Caco-2 (cell line): ENCODE data around the gene SPOCK3. TPM values are rescaled to one million over a fixed set of nuclear protein-coding genes. Genes with fewer than 3 reads are reported as not detected.

Experiments
- BruUV-seq: library from RNA; stranded (reverse); fragments of 400-500 nt; replicated peaks from 2 replicates; lab custom pipeline; 2021; lab: Mats Ljungman, UMichigan
- CTCF ChIA-PET: fragments of 300-600 bp; sonication (Branson Sonifier 250); formaldehyde crosslinking; loops from one replicate; lab custom pipeline; 2022; ENCODE audit warnings: antibody characterized with exemption; lab: Charles Lee
- POLR2A ChIA-PET: fragments of 300-600 bp; sonication (Branson Sonifier 250); formaldehyde crosslinking; loops from one replicate; lab custom pipeline; 2022; ENCODE audit warnings: antibody characterized with exemption; lab: Charles Lee
- DNase-seq, 2 experiments: peaks; one replicate each; pipeline versions ENCODE4 v3.0.0 to v3.0.0-alpha.2; 2020 to 2022
- H3K27me3 ChIP-seq: replicated peaks from 2 replicates; pipeline ENCODE4 v1.6.0; 2011; ENCODE audit warnings: low read length; ENCODE audit not compliant: control insufficient read depth, insufficient read depth
- H3K36me3 ChIP-seq: 2 replicates; pipeline ENCODE4 v1.5.1; 2011; ENCODE audit warnings: low read length; ENCODE audit not compliant: control insufficient read depth, insufficient read depth
- H3K4me1 ChIP-seq: fragments of 250-450 bp; sonication (Bioruptor Pico); 2 replicates; pipeline ENCODE4 v1.5.1; 2020; ENCODE audit warnings: mild to moderate bottlenecking
- H3K4me3 ChIP-seq: 2 replicates; pipeline ENCODE4 v1.5.1; 2011; ENCODE audit warnings: low read depth, mild to moderate bottlenecking, control low read depth, low read length
- H3K9me3 ChIP-seq: fragments of 250-450 bp; sonication (Bioruptor Pico); 2 replicates; pipeline ENCODE4 v1.5.1; 2020; ENCODE audit warnings: mild to moderate bottlenecking, moderate library complexity
- H3K27ac Mint-ChIP-seq: one replicate; pipeline ENCODE4 v1.8.0; 2022; ENCODE audit warnings: mixed read lengths; ENCODE audit not compliant: unreplicated experiment
- H3K27me3 Mint-ChIP-seq: one replicate; pipeline ENCODE4 v1.8.0; 2022; ENCODE audit warnings: mixed read lengths; ENCODE audit not compliant: insufficient read depth, unreplicated experiment
- H3K36me3 Mint-ChIP-seq: one replicate; pipeline ENCODE4 v1.8.0; 2022; ENCODE audit warnings: mild to moderate bottlenecking, mixed read lengths; ENCODE audit not compliant: insufficient read depth, unreplicated experiment
- H3K4me1 Mint-ChIP-seq: one replicate; pipeline ENCODE4 v1.8.0; 2022; ENCODE audit warnings: low read depth, mixed read lengths; ENCODE audit not compliant: unreplicated experiment
- H3K4me3 Mint-ChIP-seq: one replicate; pipeline ENCODE4 v1.8.0; 2022; ENCODE audit warnings: mild to moderate bottlenecking, moderate library complexity, mixed read lengths; ENCODE audit not compliant: unreplicated experiment
- H3K9me3 Mint-ChIP-seq: one replicate; pipeline ENCODE4 v1.8.0; 2022; ENCODE audit warnings: mixed read lengths; ENCODE audit not compliant: unreplicated experiment
- intact Hi-C: fragments of 100-400 bp; cut with micrococcal nuclease; formaldehyde crosslinking; loops from one replicate; pipeline ENCODE4 v1.10.0; 2022; ENCODE audit not compliant: unreplicated experiment
- total RNA-seq: library from RNA; stranded (reverse); gene quantifications from 2 replicates; pipeline ENCODE4 v1.2.3, GENCODE V29; 2022
- TF ChIP-seq, protein P1 (sequence below), 2 experiments: fragments of 200-600 bp in 1 of 2; IDR thresholded peaks; 1 replicate in 1 of 2; 2 replicates in 1 of 2; pipeline versions ENCODE4 v1.5.1 to v1.8.0; 2011 to 2022; ENCODE audit warnings: antibody characterized with exemption in 1 of 2, control low read depth in 1 of 2, inconsistent platforms in 1 of 2, low read depth in 1 of 2, low read length in 1 of 2, mild to moderate bottlenecking in 1 of 2, moderate library complexity in 1 of 2; ENCODE audit not compliant: insufficient read depth in 1 of 2, severe bottlenecking in 1 of 2, unreplicated experiment in 1 of 2

Gene SPOCK3
- total RNA-seq, 1 experiment from 2014 or later, result 1.3 TPM

DNA sequence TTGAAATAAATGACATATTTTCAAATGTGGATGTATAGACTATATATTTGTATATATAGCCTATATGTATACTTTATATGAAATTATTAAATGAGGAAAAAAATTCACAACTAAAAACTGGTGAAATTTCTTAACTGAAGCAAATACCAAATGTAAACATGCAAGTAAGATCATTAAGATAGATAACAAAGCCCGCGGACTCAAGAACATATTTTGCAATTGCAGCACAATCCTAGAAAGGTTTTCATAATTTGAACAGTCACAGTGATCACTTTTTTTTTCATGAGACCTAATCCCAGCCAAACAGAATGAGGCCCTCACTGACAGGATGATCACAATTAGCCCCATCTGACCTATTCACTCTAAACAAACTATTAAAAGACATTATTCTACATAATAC, 123.2 kb downstream of the SPOCK3 start:
- ChIA-PET POLR2A (no interaction called here), CTCF (no interaction called here)
- TF ChIP-seq, protein P1, sequence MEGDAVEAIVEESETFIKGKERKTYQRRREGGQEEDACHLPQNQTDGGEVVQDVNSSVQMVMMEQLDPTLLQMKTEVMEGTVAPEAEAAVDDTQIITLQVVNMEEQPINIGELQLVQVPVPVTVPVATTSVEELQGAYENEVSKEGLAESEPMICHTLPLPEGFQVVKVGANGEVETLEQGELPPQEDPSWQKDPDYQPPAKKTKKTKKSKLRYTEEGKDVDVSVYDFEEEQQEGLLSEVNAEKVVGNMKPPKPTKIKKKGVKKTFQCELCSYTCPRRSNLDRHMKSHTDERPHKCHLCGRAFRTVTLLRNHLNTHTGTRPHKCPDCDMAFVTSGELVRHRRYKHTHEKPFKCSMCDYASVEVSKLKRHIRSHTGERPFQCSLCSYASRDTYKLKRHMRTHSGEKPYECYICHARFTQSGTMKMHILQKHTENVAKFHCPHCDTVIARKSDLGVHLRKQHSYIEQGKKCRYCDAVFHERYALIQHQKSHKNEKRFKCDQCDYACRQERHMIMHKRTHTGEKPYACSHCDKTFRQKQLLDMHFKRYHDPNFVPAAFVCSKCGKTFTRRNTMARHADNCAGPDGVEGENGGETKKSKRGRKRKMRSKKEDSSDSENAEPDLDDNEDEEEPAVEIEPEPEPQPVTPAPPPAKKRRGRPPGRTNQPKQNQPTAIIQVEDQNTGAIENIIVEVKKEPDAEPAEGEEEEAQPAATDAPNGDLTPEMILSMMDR (IDR thresholded peaks at IDR 0.05; ENCODE audit: insufficient read depth in 1 of 2, low read depth in 1 of 2, low read length in 1 of 2, severe bottlenecking in 1 of 2, unreplicated experiment in 1 of 2), result no peak
- Histone ChIP-seq H3K27me3 (no peaks in the 10 kb centered on the region), H3K4me1 (no peaks in the 10 kb centered on the region), H3K36me3 (no peaks in the 10 kb centered on the region), H3K9me3 (no peaks in the 10 kb centered on the region), H3K4me3 (no peak overlapping the region)
- Mint-ChIP-seq H3K4me3 (no peak overlapping the region), H3K27me3 (no peaks in the 10 kb centered on the region), H3K27ac (no peak overlapping the region), H3K36me3 (no peaks in the 10 kb centered on the region), H3K4me1 (no peaks in the 10 kb centered on the region), H3K9me3 (no peaks in the 10 kb centered on the region)
- no TSS peak for BruUV-seq
- no peak for DNase-seq
- intact Hi-C loops, result loop anchor here (5.0 kb wide), 1 partner anchor 66 kb away; no protein-coding TSS in a partner anchor

DNA sequence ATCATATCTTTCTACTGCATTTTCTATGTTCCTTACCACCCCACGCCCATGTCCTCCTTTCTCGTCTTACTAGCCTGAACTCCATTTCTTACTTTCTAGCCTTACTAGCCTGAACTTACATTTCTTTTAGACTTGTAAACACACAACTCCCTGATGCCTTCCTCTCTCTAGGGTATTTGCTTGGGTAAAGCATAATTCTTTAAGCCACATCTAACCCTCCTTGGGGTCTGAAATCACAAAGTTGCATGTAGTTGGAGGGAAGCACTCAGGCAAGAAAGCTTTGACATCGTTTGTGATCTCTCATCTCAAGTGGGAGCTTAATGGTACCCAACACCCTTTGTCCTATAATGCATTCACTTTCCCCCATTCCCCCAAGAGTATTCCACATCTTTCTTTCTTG, 124.4 kb downstream of the SPOCK3 start:
- Mint-ChIP-seq H3K9me3 (no peaks in the 10 kb centered on the region), H3K27ac (no peak overlapping the region), H3K4me3 (no peak overlapping the region), H3K4me1 (no peaks in the 10 kb centered on the region), H3K27me3 (no peaks in the 10 kb centered on the region), H3K36me3 (no peaks in the 10 kb centered on the region)
- BruUV-seq, result no TSS peak
- H3K27me3 ChIP-seq, result no peaks in the 10 kb centered on the region
- no peak for DNase-seq
- ChIA-PET CTCF (no interaction called here), POLR2A (no interaction called here)
- TF ChIP-seq, protein P1 (IDR thresholded peaks at IDR 0.05; ENCODE audit: insufficient read depth in 1 of 2, low read depth in 1 of 2, low read length in 1 of 2, severe bottlenecking in 1 of 2, unreplicated experiment in 1 of 2), result no peak
- intact Hi-C loops, result loop anchor here (5.0 kb wide), 1 partner anchor 67 kb away; no protein-coding TSS in a partner anchor
- no peaks in the 10 kb centered on the region for H3K36me3 ChIP-seq
- H3K9me3 ChIP-seq, result no peaks in the 10 kb centered on the region
- H3K4me3 ChIP-seq, result no peak overlapping the region
- H3K4me1 ChIP-seq, result no peaks in the 10 kb centered on the region

DNA sequence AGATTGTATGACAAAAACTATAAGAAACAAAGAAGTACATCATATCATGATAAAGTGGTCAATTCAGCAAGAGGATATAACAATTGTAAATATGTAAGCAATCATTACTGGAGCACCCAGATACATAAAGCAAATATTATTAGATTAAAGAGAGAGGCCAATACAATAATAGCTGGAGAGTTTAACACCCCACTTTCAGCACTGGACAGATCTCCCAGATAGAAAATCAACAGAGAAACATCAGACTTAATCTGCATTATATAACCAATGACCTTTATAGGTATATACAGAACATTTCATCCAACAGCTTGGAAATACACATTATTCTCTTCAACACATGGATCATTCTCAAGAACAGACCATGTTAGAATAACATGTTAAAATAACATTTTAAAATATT, 128.4 kb downstream of the SPOCK3 start:
- ChIA-PET CTCF (no interaction called here), POLR2A (no interaction called here)
- Mint-ChIP-seq H3K4me1 (peaks cover 6% of the 10 kb centered on the region), H3K27me3 (no peaks in the 10 kb centered on the region), H3K27ac (no peak overlapping the region), H3K36me3 (no peaks in the 10 kb centered on the region), H3K4me3 (no peak overlapping the region), H3K9me3 (no peaks in the 10 kb centered on the region)
- DNase-seq, result no peak
- intact Hi-C loops, result no loop called here
- BruUV-seq, result no TSS peak
- H3K4me3 ChIP-seq, result no peak overlapping the region
- no peaks in the 10 kb centered on the region for H3K27me3 ChIP-seq
- H3K4me1 ChIP-seq, result no peaks in the 10 kb centered on the region
- H3K9me3 ChIP-seq, result no peaks in the 10 kb centered on the region
- no peaks in the 10 kb centered on the region for H3K36me3 ChIP-seq
- TF ChIP-seq, protein P1 (IDR thresholded peaks at IDR 0.05; ENCODE audit: insufficient read depth in 1 of 2, low read depth in 1 of 2, low read length in 1 of 2, severe bottlenecking in 1 of 2, unreplicated experiment in 1 of 2), result no peak
